Transverse colon (tissue), 4 donors: Measurements from ENCODE around the gene NOXO1.

Experiments used
- CTCF ChIP-seq, 5 experiments: fragments of 200-600 bp in 3 of 5; fragments of 450-650 bp in 2 of 5; sonication (generic) in 3 of 5; IDR thresholded peaks; 1 replicate in 2 of 5; 2 replicates in 3 of 5; pipeline ENCODE4 v1.5.1; 2016 to 2017; ENCODE audit warnings: antibody characterized with exemption in 5 of 5, inconsistent platforms in 3 of 5, mild to moderate bottlenecking in 2 of 5, moderate library complexity in 1 of 5
- EP300 ChIP-seq: sonication (generic); formaldehyde crosslinking; IDR thresholded peaks from one replicate; pipeline ENCODE4 v1.6.1; 2017; ENCODE audit warnings: antibody characterized with exemption, low read depth
- POLR2A ChIP-seq: fragments of 450-650 bp; IDR thresholded peaks from one replicate; pipeline ENCODE4 v1.6.1; 2016; ENCODE audit warnings: antibody characterized with exemption, mild to moderate bottlenecking, moderate library complexity
- POLR2AphosphoS5 ChIP-seq, 3 donors: sonication (generic); formaldehyde crosslinking; IDR thresholded peaks; one replicate each; pipeline ENCODE4 v1.6.1; 2016; ENCODE audit warnings: antibody characterized with exemption in 3 of 3

DNA sequence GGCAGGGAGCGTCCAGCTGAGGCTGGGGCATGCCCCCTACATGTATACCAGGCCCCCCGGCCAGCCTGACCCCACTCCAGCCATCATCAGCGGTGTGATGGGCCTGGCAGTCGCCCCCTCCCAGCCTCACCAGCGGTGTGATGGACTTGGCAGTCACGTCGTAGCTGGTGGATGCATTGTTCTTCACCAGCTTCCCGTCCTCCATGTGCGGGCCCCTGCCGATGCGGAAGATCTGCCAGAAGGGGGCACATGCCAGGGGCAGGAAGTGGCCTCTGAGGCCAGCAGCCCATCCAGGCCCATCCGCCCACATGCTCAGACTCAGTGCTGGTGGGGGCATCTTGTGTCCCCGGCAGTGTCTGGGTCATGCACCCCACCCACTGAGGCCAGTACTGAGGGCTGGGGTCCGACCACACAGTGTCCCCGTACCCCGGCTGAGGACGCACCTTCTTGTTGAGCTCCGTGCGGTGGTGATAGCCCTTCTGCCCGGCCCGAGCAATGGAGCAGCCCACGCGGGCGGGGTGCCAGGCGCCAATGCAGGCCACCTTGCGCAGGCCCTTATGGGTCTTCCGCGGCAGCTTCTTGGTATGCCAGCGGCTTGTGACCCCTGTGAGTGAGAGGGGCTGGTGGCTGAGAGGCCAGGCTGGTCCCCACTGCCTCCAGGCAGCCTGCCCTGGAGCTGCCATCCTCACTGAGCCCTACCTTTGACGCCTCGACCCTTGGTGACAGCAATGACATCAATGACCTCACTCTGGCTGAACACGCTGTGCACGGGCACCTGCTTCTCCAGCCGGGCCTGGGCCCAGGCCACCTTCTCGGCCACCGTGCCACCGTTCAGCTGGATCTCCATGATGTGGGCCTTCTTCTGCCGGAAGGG, 34.5 kb downstream of the NOXO1 start:
- no peak for TF ChIP-seq CTCF (IDR thresholded peaks at IDR 0.05)
- TF ChIP-seq POLR2AphosphoS5 (IDR thresholded peaks at IDR 0.05): no peak
- no peak for TF ChIP-seq POLR2A
- TF ChIP-seq EP300: no peak
